GM19372 (cell line): Measurements from ENCODE around the gene TNFSF12.
"Not testable (repeated sequence)": the region's sequence is repeated elsewhere in the genome, so short reads cannot be mapped to it uniquely, and the experiment has no call there.

ENCODE experiments used
- ATAC-seq: cut with Tn5 transposase; IDR thresholded peaks from one replicate; pipeline ENCODE4 v1.9.1; 2021; ENCODE audit warnings: mild to moderate bottlenecking, low read depth, moderate library complexity; ENCODE audit not compliant: unreplicated experiment

TNFSF12 gene

GRCh38 chr17:7583253-7584109 lies 34.6 kb downstream of the TNFSF12 start, which contains the start of gene MPDU1:
MPDU1 (plus strand) TSS chr17:7583852; CDS start chr17:7583863, 11 bp downstream.
- peak; percentile 68 for ATAC-seq

GRCh38 chr17:7586673-7587419 lies 38.0 kb downstream of the TNFSF12 start:
- ATAC-seq = no peak

GRCh38 chr17:7587420-7588151 lies 38.7 kb downstream of the TNFSF12 start:
- ATAC-seq = no peak

GRCh38 chr17:7588553-7589203 lies 39.8 kb downstream of the TNFSF12 start:
- ATAC-seq = no peak

- ATAC-seq = no peak
These were observed 40.5 kb downstream of the TNFSF12 start for GRCh38 chr17:7589204-7589868.

- ATAC-seq = no peak
These were observed 41.2 kb downstream of the TNFSF12 start, which contains the start of gene SOX15 for GRCh38 chr17:7589891-7590691. SOX15 (minus strand) TSS chr17:7590094; CDS start chr17:7589676, 418 bp downstream.

- no peak for ATAC-seq
These were observed 41.9 kb downstream of the TNFSF12 start for GRCh38 chr17:7590743-7591142.

- ATAC-seq = no peak
These were observed 42.7 kb downstream of the TNFSF12 start for GRCh38 chr17:7591596-7591995.

GRCh38 chr17:7592422-7593021 lies 43.7 kb downstream of the TNFSF12 start:
- ATAC-seq = no peak

- no peak for ATAC-seq
These were observed 44.4 kb downstream of the TNFSF12 start for GRCh38 chr17:7593296-7593695.

GRCh38 chr17:7597561-7597960 lies 48.7 kb downstream of the TNFSF12 start:
- not testable (repeated sequence) for ATAC-seq

- no peak for ATAC-seq
These were observed 57.4 kb downstream of the TNFSF12 start for GRCh38 chr17:7606280-7606679.
